ENCODE measurements around the gene FAM217B.
"Not testable (repeated sequence)": the region's sequence is repeated elsewhere in the genome, so short reads cannot be mapped to it uniquely, and the experiment has no call there.

The FAM217B gene

DNA sequence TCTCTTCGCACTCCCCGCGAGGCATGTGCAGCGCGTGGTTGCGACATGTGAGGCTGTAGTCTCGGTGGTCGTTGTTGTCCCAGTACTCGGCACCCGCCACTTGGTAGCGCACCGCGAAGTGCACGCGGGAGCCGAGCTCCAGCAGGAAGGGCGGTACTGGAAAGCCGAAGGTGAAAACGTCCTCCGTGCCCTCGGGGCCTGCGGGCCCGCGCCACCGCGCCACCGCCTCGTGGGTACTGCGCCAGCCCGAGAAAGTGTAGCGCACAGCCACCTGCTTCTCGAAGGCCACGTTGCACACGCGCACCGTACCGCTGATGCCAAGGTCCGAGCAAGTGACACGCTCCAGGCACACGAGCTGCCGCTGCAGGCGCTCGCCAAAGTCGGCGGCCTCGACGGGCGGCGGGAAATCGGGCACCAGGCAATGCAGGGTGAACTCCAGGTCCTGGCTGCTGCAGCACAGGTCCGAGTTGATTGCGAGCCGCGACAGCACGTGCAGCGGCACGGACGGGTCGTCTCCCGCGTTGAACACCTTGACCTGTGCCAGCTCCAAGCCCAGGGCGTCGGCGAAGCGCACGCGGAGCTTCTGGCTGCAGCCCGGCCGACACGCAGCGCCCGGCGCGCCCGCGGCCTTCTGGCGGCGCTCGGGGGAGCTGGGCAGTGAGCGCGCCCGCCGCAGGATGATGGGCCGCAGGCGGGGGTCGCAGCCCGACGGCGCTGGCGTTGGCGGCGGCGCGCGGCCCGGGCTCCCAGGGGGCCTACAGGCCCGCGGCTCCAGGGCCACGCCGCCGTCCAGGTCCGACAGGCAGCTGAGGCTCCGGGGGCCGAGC is 924 bp upstream of the FAM217B start:
- no peak for DNase-seq

DNA sequence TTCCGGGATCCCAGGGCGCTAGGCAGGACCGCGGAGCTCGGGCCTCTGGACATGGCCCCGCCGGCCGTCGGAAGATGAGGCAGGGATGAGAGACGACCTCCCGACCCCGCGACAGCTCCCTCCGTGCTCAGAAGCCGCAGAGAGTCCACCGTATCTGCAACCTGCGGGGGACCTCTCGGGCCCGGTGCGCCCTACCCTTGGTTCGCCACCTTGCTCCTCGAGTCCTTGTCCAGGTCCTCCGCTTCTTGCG is 385 bp upstream of the FAM217B start:
- no peak for DNase-seq

DNA sequence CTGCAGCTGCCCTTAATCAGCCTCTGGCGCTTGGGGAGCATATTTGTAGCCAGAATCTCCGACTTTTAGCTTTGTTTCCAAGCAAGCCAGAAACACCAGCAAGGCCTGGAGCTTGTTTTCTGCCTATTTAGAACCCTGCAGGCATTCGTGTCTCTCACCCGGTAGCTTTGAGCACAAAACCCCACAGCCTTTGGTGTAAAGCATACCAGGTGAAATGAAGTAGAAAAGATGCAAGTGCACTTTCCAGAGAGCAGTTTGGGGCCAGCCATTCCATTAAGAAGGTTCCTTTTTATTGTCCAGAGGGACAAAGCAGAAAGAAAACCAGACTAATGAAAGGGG is 736 bp downstream of the FAM217B start:
- no peak for DNase-seq

DNA sequence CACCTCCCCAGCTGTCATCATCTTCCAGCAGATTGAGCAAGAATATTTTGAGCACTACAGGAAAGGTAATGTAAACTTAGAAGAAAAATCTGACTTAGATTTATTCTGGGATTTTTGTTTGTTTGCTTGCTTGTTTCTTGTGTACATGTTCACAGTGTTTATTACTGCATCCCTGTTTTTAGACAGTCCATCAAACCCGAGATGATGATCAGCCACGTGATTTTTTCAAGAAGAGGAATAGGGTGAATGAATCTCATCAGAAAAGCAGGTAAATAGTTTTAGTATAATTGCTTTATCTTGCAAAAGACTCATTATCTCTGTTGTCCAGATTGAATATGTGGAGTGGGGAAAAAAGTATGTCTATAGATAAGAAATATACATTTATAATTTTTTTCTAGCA is 2.1 kb downstream of the FAM217B start:
- no peak for DNase-seq

DNA sequence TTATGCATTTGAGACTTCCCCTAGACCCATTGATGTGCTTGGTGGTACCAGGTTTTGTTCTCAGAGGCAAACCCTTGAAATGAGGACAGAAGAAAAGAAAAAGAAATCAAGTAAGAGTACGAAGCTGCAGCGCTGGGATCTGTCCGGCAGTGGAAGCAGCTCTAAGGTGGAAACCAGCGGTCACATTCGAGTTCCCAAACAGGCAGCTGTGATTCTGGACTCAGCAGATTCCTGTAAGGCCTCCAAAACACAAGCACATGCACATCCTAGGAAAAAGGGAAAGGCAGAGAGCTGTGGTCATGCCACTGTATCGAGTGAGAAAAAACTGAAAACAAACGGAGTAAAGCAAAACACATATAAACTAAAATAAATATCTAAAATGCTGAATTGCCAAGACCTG is 4.5 kb downstream of the FAM217B start:
- DNase-seq = no peak

DNA sequence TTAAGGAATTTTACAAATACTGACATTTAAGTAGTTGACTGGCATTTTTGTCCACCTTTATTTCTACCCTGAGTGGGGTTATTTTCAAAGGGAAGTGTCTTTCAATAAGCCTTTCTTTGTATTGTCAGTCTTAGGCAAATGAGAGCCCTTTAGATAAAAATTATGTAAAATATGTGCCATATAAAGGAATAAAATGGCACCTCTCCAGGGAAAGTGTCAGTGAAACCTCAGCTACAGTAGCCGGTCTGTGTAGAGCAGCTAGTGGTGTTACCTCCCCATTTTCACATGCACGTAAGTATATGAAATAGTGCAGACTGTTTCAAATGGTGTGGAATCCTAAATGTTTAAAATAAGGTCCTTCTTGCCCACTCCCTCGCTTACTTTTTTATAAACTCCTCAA is 5.0 kb downstream of the FAM217B start:
- DNase-seq = no peak

DNA sequence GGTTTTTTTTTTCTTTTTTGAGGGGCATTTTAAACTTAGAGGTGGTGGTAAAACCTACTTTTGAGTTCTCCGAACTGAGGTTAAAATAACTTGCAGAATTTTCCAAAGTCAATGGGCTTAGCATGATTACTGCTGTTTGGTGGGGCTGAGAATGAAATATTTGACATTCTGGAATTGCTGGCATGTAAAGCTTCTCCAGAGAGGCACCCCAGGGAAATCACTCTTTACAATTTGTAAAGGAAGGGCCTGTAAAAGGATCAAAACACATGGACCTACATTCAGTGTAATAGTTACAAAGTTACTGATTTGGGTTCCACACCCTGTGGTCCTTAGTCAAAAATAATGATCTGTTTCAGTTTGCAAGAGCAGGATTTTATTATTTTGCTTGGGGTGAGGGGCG is 5.5 kb downstream of the FAM217B start:
- no peak for DNase-seq

DNA sequence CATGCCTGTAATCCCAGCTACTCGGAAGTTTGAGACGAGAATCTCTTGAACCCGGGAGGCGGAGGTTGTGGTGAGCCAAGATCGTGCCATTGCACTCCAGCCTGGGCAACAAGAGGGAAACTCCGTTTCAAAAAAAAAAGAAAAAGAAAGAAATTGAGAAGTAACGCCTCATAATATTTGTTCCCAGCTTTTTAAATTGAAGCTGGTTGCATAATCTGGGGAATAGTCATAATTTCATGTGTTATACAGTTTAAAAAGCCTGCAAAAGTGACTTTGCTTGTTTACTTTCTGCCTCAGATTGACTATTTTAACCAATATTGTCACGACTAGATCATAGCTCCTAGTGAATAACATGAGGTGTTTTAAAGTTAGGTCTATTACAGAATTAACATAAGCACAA is 7.2 kb downstream of the FAM217B start:
- DNase-seq = no peak

DNA sequence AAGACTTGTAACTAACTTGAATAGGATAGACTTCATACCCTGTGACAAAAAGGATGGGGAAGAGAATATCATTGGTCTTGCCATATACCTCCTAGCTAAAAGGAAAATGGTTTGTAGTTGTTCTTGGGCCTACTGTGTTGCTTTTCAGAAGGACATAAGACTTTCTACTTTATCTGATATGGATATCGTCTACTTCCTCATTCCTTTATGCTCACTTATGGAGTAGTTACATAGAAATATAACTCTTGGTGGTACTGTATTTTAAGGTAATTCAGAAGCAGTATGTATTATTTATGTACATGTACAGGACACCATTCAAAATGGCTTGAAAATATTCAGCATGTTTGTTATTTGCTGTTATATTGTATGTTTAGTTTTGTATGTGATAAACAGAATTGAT is 8.0 kb downstream of the FAM217B start:
- no peak for DNase-seq

DNA sequence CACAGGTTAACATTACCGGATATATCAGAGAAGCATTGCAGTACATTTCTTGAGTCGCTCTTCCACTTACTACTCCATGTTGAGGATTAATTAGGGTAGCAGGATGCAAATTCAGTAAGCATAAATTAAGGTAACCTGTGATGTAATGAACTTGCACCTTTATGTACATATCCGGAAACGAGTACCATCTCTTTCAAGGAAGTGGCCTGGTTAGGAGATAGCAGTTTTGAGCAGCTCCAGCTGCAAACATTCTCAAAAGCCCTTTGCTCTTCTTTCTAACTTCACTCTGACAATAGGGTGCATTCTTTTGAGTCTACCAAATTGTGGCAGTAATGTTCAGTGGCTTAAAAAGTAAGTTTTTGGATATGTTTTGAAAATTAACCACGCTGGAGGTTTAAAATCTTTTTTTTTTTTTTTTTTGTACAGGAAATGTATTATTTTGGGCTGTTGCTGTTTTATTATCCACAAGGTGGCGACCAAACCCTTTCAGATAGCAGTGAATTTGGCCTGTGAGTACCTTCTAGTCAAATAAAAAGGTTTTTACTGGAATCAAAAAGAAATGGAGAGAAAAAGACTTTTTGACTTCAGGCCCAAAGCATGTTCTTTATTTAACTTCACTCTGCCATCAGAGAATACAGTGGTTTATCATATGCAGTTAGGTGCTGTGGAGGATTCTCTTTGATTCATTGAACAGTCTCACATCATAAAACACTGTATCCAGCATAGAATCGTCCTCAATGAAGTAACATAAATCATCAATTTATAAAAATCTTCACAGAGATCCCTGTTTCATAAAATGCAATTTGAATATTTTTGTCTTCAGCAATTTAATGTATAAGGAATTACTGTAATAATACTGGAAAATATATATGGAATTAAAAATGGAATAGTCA is 8.9 kb downstream of the FAM217B start:
- DNase-seq = no peak

DNA sequence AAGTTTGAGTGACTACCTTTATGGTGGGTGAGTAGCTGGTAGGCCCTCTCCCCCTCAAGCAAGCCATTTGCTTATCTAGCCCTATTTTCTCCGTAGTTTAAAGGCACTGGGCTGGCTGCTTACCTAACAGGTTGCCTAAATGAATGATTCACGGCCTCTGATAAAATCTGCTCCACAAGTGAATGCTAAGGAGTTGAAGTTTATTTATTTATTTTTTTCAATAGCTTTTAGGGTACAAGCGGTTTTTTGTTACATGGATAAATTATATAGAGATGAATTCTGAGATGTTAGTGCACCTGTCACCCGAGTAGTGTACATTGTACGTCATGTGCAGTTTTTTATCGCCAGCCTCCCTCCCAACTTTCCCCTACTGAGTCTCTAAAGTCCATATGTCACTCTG is 9.7 kb downstream of the FAM217B start:
- no peak for DNase-seq

DNA sequence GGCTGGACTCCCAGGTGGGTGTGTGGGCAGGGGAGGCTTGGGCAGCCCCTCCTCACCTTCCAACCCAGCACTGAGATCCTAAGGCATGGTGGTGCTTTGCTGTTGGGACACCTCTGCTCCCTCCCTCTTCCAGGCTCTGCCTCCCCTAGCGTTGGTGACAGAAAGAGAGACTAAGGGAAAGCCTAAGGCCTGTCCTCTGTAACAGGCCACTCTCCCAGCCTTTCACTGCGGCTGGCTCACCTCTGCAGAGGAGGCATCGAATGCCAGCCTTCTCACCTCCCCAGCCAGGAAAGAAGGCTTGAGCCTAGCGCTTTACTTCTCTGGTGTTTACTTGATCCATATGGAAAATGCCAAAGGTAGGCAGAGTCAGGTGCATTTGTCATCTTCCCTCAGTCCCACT is 14.5 kb downstream of the FAM217B start:
- no peak for DNase-seq

DNA sequence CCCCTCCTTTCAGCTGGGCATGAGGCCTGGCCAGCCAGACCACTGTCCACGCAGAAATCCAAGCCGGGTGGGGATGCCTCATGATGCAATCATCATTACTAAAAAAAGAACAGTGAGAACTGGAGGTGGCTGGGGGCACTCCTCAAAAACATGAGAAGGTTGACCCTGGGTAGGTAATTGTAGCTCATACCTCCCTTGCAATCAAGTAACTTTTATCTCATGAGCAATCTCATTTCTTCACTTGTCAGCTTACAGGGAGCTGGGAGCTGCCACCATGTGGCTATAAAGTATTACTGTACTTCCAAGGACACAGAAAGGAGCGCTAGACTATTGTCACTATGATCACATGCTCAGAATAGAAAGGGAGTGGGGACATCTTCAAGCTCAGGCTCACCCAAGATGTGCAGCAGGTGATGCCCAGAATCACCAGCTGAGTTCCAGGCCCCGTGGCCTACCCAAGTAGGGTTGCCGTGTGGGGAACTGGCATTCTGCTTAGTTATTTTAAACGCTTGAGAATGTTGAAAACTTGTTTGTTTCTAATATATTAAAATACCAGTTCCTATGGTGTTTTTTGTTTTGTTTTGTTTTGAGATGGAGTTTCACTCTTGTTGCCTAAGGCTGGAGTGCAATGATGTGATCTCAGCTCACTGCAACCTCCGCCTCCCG is 15.1 kb downstream of the FAM217B start:
- no peak for DNase-seq

DNA sequence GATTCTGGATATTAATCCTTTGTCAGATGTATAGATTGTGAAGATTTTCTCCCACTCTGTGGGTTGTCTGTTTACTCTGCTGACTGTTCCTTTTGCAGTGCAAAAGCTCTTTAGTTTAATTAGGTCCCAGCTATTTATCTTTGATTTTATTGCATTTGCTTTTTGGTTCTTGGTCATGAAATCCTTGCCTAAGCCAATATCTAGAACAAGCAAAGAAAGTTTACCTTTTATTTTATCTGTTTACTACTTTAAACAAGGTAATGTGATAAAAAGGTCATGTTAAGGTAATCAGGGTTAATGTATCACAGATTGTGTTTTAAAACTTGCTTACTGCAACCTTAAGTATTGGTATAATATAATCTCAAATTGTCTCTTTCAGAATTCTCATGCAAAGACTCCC is 17.4 kb downstream of the FAM217B start:
- not testable (repeated sequence) for DNase-seq

DNA sequence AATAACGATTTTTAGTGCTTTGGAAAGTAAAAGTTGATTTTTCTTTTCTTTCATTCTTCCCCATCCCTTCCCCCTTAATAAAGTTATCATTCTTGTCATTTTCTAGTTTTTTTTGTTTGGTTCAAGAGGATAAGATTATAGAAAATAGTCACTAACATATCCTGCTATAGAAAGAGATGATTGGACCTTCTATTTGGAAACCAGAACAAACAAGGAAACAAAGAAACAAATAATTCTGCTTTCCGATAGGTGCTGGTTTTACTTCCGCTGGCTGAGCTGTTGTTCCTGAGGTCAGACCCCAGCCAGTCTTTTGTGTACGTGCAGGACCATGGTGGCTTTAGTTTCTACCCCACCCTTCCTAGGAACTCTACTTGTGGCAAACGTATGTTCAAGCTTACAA is 17.9 kb downstream of the FAM217B start, which contains the start of gene CDH26:
Gene CDH26, plus strand, starts transcription at position 301 of the 400 bp plus-strand sequence. CDS start 304 bp downstream, outside the sequence.
- no peak for DNase-seq

DNA sequence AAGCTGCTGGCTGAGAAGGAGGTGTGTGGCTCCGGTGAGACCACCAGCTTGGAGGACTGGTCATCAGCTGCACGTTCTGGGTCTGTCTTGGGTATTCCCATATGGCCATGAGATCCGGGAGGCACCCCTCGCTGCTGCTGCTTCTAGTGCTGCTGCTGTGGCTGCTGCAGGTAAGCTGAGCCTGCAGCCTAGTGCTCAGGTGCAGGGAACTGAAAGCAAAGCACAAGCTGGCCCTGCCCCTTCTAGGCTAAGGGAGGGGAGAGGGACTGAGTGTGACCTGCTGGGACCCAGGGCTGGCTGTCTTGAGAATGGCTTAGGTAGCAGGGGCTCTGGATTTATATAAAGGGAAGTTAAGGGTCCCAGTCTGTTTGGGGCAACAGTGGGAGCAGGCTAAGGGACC is 18.4 kb downstream of the FAM217B start:
- DNase-seq = no peak

DNA sequence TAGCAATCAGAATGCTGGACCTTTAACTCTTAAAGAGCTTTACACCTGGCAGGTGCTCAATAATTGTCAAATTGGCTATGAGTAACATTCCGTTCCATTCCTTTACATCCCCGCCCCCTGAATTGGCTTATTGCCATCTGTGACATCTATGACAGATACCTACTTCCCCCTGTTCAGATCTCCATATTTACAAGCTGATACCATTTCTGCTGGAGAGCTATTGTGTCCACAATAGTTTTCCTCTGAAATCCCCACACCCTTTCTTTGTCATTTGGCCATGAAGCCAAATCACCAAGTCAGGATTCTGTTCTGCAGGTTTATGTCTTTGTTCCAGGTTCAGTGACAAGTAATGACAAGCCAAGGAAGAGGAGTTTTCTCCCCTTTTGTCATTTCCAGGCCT is 21.2 kb downstream of the FAM217B start:
- no peak for DNase-seq

DNA sequence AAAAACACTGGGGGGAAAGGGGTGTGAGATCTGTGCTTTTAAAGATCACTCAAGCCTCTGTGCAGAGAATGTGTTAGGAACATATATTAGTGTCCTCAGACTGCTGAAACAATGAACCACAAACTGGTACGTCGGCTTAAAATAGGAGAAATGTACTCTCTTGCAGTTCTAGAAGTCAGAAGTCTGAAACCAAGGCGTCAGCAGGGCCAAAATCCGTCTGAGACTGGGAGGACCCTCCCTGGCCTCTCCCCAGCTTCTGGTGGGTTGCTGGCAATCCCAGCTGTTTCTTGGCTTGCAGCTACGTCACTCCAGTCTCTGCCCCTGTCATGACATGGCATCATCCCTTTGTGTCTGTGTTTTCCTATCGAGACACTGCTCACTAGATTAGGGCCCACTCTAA is 22.0 kb downstream of the FAM217B start:
- DNase-seq = no peak

DNA sequence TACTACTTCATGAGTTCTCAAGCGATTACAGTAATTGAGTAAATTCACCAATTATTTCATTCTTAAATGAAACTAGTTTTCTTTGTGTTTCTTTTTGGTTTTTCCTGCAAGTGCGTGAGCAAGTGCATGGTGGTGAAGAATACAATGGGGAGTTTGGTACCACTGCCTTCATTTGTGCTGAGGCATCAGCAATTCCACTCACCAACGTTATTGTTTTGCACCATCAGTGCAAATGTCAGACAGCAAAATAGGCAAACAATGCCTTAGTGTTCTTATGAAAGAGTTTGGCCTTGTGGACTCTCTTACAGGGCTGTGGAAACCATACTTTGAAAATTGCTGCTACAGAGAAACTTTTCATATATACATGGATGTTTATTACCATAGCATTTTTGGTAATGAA is 26.2 kb downstream of the FAM217B start:
- DNase-seq = no peak

DNA sequence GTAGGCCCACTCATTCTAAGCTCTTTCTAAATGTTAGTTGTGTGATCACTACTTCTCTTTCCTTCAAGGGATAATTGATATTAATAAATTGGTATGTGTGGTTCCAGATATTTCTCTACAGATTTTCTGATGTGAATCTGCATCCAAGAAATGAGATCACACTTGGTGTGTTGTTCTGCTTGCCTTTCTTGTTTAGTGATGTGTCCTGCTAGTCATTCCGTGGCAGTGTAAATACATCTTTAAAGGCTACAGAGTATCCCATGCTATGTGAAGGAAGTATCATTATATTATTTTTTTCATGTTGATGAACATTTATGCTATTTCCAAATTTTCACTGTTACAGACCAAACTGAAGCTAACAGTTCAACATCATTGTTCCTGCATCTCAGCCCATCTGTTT is 31.2 kb downstream of the FAM217B start:
- DNase-seq = no peak

DNA sequence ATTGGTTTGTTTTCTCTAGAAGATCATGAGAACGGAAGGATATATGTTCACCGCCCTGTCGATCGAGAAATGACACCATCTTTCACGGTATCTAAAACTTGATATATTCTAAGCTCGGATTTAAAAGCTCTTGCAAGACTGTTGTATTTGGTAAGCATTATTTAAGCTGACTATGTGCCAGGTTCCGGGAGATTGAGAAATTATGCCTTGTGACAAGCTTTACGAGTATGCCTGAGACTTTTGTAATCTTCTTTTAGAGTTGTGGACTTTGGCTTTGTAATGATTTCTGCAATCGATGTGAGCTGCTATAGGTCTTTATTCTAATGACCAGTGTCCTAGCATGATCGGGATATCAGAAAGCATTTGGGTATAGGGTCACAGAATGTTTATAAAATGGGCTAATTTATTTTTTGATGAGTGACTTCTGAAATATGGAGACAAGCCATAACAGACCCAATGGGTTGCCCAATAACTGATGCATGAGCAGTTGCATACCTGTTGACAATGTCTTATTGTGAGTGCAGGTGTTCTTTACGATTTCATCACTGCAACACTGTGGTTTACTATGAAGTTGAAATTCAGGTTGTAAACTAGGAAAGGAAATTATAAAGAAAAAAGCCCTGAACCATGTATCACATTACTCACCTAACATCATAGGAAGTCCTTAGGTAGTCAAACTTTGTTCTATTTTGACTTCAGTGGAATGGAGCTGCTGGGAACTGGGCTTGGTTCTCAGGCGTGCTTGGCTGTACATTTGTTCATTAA is 32.0 kb downstream of the FAM217B start:
- DNase-seq = no peak

DNA sequence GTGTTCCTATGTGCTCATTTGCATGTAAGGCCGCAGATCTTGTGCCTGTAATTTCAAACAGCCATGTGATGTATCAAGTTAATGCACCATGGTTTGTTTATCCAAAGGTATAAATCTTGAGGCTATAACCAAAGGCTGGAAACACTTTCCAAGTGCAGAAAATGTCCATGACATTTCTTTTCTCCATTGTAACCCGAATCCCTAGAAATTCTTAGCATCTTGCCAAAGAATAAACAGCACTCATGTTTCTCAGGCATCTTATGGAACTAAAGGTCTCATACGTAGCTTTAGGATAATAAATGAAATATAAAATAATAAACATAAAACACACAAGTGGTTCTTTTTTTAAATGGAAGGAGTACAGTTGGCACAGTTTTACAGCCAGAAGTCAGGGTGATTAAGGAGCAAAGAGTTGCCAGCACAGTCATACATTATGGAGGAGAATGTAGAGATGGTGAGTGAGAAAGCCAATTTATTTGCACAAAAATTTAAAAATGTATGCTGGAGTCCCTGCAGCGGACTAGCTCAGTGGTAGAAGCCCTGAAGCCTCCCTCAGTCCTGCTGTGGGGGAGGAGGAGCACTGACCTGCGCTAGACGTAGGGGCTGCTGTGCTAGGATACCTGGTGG is 36.1 kb downstream of the FAM217B start:
- DNase-seq = no peak

DNA sequence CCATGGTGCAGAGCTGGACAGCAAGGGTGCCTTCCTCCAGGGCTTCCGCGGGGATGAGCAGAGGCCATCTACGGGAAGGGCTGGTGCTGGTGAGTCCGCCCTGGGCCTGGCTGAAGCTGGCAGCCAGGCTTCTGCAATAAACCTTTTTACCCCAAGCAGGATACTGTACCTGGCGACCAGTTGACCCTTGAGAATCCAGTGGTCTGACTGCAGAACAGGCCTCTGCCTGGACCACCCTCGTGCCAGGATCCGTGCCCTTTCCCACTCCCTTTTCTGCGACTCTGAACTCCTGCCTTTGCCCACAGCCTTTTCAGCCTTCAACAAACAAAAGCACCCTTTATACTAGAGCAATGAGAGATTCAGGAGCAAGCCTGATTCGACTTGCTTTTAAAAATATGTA is 36.9 kb downstream of the FAM217B start:
- no peak for DNase-seq
